Measurements from ENCODE around the gene ANKS3. TPM values are rescaled to one million over a fixed set of nuclear protein-coding genes. Genes with fewer than 3 reads are reported as not detected.
A peak's percentile ranks its signal among the peaks of the same experiment; 100 is the strongest.

ANKS3 gene
- total and polyA plus RNA-seq, 7 donors, result 5.2 to 15.0 (median 9.1) TPM

DNA sequence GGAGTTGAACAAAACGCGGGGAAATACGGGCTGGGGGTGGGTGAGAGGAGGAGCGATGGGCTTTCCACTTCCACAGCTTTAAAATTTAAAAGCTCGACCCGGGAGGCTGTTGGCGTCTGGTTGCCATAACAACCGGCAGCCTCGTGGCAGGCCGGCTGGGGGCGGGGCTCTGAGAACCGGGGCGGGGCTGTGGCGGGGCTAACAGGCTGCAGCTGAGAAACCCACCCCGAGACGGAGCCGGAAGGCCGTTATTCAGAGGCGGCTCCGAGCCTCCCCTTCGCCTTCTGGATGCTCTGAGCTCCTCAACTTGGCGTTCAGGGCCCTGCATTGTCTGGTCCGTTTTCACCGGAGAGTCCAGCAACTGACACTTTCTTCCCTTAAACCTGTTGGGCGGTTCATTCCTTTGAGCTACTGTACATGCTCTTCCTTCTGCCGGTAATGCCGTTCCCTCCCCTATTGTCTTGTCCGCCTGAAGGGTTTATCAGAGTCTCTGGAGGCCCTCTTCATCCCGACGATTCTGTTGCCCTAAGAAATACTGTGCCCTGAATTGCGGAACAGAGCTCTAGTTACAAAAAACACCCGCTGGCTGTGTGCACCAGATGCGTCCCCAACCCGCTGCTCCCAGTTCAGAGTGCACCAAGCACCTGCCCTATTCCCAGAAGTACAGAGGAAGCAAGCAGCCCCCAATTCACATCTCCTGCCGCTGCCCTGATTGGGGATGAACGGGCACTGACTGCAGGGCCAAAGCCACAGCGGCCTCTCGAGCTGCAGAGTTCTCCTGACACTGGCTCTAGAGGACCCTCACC, 862 bp upstream of the ANKS3 start:
- Histone ChIP-seq H3K4me3 (peak overlapping the region; percentile 87), H3K27ac (peak overlapping the region; percentile 82), H3K9me3 (no peaks in the 10 kb centered on the region), H3K36me3 (ENCODE audit: insufficient read depth in 1 of 2, low read depth in 1 of 2) (peaks cover 2 to 20% of the 10 kb centered on the region in 2 donors), H3K27me3 (ENCODE audit: insufficient read depth in 3 of 3, low read length in 2 of 3) (no peaks in the 10 kb centered on the region), H3K4me1 (peaks cover 9% of the 10 kb centered on the region)
- TF ChIP-seq, protein P1, sequence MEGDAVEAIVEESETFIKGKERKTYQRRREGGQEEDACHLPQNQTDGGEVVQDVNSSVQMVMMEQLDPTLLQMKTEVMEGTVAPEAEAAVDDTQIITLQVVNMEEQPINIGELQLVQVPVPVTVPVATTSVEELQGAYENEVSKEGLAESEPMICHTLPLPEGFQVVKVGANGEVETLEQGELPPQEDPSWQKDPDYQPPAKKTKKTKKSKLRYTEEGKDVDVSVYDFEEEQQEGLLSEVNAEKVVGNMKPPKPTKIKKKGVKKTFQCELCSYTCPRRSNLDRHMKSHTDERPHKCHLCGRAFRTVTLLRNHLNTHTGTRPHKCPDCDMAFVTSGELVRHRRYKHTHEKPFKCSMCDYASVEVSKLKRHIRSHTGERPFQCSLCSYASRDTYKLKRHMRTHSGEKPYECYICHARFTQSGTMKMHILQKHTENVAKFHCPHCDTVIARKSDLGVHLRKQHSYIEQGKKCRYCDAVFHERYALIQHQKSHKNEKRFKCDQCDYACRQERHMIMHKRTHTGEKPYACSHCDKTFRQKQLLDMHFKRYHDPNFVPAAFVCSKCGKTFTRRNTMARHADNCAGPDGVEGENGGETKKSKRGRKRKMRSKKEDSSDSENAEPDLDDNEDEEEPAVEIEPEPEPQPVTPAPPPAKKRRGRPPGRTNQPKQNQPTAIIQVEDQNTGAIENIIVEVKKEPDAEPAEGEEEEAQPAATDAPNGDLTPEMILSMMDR (IDR thresholded peaks at IDR 0.05), result no peak
- ATAC-seq (peak; percentile 77 to 88 (median 79)), DNase-seq (peak; percentile 90 to 94)
- intact Hi-C loops (cut with DNase I), result no loop called here
- WGBS, 3 donors, result 6 to 7% (median 6%) methylated on average over 32 to 38 of the region's 38 CpGs

DNA sequence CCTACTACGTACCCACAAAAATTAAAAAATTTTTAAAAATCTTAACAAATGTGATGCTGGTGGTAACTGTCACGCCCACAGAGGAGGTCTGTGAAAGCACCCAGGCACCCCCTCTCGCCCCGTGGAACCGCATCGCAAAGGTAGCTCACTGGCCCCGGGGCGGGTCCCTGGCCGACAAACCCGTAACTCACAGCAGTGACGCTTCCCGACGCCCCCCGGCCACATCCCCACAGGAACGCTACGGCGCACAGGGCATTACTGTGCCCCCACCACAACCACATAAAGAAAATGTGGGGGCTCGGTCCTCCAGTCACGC, 366 bp downstream of the ANKS3 start:
- Histone ChIP-seq H3K9me3 (no peaks in the 10 kb centered on the region), H3K36me3 (ENCODE audit: insufficient read depth in 1 of 2, low read depth in 1 of 2) (peaks cover 2 to 33% of the 10 kb centered on the region in 2 donors), H3K27me3 (ENCODE audit: insufficient read depth in 3 of 3, low read length in 2 of 3) (no peaks in the 10 kb centered on the region), H3K4me1 (peaks cover 9% of the 10 kb centered on the region), H3K4me3 (peak overlapping the region; percentile 87), H3K27ac (peak overlapping the region; percentile 82)
- WGBS, 3 donors, result 0% methylated on average over 17 to 19 of the region's 19 CpGs
- intact Hi-C loops (cut with DNase I), result no loop called here
- DNase-seq (peak in 1 of 2 donors; percentile 37), ATAC-seq (peak in 1 of 4 donors; percentile 2)
- TF ChIP-seq, protein P1 (IDR thresholded peaks at IDR 0.05), result no peak

DNA sequence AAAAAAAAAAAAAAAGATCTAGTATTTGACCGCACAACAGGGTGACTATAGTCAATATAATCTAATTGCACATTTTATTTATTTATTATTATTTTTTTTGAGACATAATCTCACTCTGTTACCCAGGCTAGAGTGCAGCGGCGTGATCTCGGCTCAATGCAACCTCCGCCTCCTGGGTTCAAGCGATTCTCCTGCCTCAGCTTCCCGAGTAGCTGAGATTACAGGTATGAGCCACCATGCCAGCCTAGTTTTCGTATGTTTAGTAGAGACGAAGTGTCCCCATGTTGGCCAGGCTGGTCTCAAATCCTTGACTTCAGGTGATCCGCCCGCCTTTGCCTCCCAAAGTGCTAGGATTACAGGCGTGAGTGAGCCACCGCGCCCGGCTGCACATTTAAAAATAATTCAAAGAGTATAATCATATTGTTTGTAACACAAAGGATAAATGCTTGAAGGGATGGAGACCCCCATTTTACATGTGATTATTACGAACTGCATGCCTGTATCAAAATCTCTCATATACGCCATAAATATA, 794 bp downstream of the ANKS3 start:
- Histone ChIP-seq H3K36me3 (ENCODE audit: insufficient read depth in 1 of 2, low read depth in 1 of 2) (peaks cover 2 to 37% of the 10 kb centered on the region in 2 donors), H3K9me3 (no peaks in the 10 kb centered on the region), H3K4me1 (peaks cover 9% of the 10 kb centered on the region), H3K27me3 (ENCODE audit: insufficient read depth in 3 of 3, low read length in 2 of 3) (no peaks in the 10 kb centered on the region), H3K4me3 (peak overlapping the region; percentile 87), H3K27ac (peak overlapping the region; percentile 82)
- ATAC-seq, result no peak
- TF ChIP-seq, protein P1 (IDR thresholded peaks at IDR 0.05), result no peak
- 28 to 34% (median 31%) methylated on average over 17 of the region's 17 CpGs for WGBS, 3 donors
- DNase-seq, result peak in 1 of 2 donors; percentile 46
- intact Hi-C loops (cut with DNase I), result no loop called here

DNA sequence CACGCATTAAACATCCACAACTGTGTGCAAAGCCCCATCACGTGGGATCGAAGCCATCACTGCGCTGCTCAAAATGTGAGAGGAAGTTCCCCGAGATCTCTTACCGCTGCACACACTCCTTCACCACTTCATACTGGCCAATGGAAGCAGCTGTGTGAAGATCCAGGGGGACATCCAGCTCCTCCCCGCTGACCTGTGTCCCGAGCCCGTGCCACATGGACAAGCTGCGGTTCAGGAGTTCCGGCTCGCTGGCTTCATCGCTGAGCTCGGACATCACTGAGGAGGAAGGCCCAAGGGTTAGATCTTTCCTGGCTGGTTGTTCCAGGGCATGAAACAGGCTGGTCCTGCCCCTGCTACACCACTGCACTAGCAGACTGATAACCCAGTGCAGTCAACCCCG, 4.2 kb downstream of the ANKS3 start:
- Histone ChIP-seq H3K27ac (no peak overlapping the region), H3K9me3 (no peaks in the 10 kb centered on the region), H3K4me1 (no peaks in the 10 kb centered on the region), H3K27me3 (ENCODE audit: insufficient read depth in 3 of 3, low read length in 2 of 3) (no peaks in the 10 kb centered on the region), H3K4me3 (no peak overlapping the region), H3K36me3 (ENCODE audit: insufficient read depth in 1 of 2, low read depth in 1 of 2) (peaks cover 6 to 67% of the 10 kb centered on the region in 2 donors)
- DNase-seq, result peak in 1 of 2 donors; percentile 26
- WGBS, 3 donors, result 92 to 93% (median 92%) methylated on average over 15 of the region's 15 CpGs
- TF ChIP-seq, protein P1 (IDR thresholded peaks at IDR 0.05), result no peak
- ATAC-seq, result no peak
- intact Hi-C loops (cut with DNase I), result no loop called here

Data from psoas muscle (tissue), 8 donors.